ENCODE data around the gene C1orf115.

The C1orf115 gene

DNA sequence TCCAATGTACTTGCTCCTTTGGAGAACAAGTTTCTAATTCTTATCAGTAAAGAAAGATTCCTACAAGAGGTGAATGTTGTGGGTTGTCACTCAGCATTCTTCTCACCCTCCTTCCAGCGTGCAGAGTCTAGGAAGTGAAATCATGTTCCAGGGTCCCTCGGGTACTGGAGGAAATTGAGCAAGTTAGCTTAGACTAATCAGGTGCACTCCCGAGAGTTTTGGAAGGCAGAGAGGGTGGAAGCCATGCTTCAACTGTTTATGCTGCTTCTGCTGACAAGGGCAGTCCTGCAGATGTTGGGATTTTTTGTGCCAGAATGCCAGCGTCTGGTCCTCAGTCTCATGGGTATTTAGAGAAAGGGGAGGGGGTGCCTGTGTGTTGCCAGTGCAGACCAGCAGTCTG, 5.3 kb upstream of the C1orf115 start:
- Histone ChIP-seq H3K9me3 (ENCODE audit: insufficient read depth, low read length) (no peaks in the 10 kb centered on the region), H3K27me3 (ENCODE audit: low read length) (no peaks in the 10 kb centered on the region), H3K27ac (ENCODE audit: low read depth, low read length) (no peak overlapping the region), H3K4me3 (ENCODE audit: insufficient read depth, low read length, poor library complexity, severe bottlenecking) (no peak overlapping the region), H3K9ac (ENCODE audit: low read length) (no peak overlapping the region), H3K4me2 (ENCODE audit: low read depth, low read length, poor library complexity, severe bottlenecking) (no peak overlapping the region), H4K20me1 (ENCODE audit: low read depth, low read length) (no peaks in the 10 kb centered on the region), H3K79me2 (ENCODE audit: insufficient read depth, low read length) (no peaks in the 10 kb centered on the region), H2AFZ (ENCODE audit: low read depth, low read length, severe bottlenecking) (no peak overlapping the region), H3F3A (ENCODE audit: insufficient read depth) (no peaks in the 10 kb centered on the region), H3K36me3 (ENCODE audit: low read length) (no peaks in the 10 kb centered on the region), H3K9me2 (replicated peaks; ENCODE audit: insufficient read depth, low read length) (no peaks in the 10 kb centered on the region)
- TF ChIP-seq, protein P1, sequence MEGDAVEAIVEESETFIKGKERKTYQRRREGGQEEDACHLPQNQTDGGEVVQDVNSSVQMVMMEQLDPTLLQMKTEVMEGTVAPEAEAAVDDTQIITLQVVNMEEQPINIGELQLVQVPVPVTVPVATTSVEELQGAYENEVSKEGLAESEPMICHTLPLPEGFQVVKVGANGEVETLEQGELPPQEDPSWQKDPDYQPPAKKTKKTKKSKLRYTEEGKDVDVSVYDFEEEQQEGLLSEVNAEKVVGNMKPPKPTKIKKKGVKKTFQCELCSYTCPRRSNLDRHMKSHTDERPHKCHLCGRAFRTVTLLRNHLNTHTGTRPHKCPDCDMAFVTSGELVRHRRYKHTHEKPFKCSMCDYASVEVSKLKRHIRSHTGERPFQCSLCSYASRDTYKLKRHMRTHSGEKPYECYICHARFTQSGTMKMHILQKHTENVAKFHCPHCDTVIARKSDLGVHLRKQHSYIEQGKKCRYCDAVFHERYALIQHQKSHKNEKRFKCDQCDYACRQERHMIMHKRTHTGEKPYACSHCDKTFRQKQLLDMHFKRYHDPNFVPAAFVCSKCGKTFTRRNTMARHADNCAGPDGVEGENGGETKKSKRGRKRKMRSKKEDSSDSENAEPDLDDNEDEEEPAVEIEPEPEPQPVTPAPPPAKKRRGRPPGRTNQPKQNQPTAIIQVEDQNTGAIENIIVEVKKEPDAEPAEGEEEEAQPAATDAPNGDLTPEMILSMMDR (IDR thresholded peaks at IDR 0.05; ENCODE audit: insufficient read depth, low read length, poor library complexity, severe bottlenecking), result no peak
- TF ChIP-seq EZH2phosphoT487 (conservative IDR thresholded peaks at IDR 0.05; ENCODE audit: low read length), result no peak

DNA sequence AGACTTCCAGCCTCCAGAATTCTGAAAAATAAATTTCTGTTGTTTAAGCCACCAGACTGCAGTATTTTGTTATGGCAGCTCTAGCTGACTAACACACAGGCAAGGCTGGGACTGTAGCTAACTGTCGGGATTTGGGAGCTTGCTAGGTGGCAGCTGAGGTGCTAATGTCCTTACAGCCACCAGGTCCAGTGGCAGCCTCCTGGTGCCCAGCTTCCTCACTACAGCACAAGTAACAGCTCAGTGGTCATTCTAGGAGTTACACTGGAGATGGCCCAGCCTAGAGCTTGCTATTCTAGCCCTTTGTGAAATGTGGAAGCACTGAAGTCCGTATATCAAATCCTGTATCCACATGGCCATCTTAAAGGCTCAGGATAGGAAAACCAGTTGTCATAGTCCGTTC, 4.3 kb upstream of the C1orf115 start:
- no peak overlapping the region for H3K27ac ChIP-seq (ENCODE audit: low read depth, low read length)
- no peaks in the 10 kb centered on the region for H3K9me2 ChIP-seq (replicated peaks; ENCODE audit: insufficient read depth, low read length)
- H3K9me3 ChIP-seq (ENCODE audit: insufficient read depth, low read length), result no peaks in the 10 kb centered on the region
- TF ChIP-seq, protein P1 (IDR thresholded peaks at IDR 0.05; ENCODE audit: insufficient read depth, low read length, poor library complexity, severe bottlenecking), result no peak
- no peak for TF ChIP-seq EZH2phosphoT487 (conservative IDR thresholded peaks at IDR 0.05; ENCODE audit: low read length)
- no peak overlapping the region for H3K4me3 ChIP-seq (ENCODE audit: insufficient read depth, low read length, poor library complexity, severe bottlenecking)
- no peak overlapping the region for H3K9ac ChIP-seq (ENCODE audit: low read length)
- no peaks in the 10 kb centered on the region for H3K79me2 ChIP-seq (ENCODE audit: insufficient read depth, low read length)
- H4K20me1 ChIP-seq (ENCODE audit: low read depth, low read length), result no peaks in the 10 kb centered on the region
- no peak overlapping the region for H2AFZ ChIP-seq (ENCODE audit: low read depth, low read length, severe bottlenecking)
- H3K36me3 ChIP-seq (ENCODE audit: low read length), result no peaks in the 10 kb centered on the region
- H3F3A ChIP-seq (ENCODE audit: insufficient read depth), result no peaks in the 10 kb centered on the region
- H3K4me2 ChIP-seq (ENCODE audit: low read depth, low read length, poor library complexity, severe bottlenecking), result no peak overlapping the region
- H3K27me3 ChIP-seq (ENCODE audit: low read length), result no peaks in the 10 kb centered on the region

DNA sequence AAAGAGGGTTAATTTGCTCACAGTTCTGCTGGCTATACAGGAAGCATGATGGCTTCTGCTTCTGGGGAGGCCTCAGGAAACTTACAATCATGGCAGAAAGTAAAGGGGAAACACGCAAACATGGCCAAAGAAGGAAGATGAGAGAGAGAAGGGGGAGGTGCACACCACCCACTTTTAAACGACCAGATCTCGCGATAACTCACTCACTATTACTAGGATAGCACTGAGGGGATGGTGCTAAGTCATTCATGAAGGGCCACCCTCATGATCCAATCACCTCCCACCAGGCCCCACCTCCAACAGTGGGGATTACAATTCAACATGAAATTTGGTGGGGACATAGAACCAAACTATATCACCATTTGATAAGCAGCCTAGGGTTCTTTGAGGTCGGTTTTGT, 2.4 kb upstream of the C1orf115 start:
- Histone ChIP-seq H3K4me3 (ENCODE audit: insufficient read depth, low read length, poor library complexity, severe bottlenecking) (no peak overlapping the region), H3K27ac (ENCODE audit: low read depth, low read length) (no peak overlapping the region), H3K9ac (ENCODE audit: low read length) (no peak overlapping the region), H3K9me3 (ENCODE audit: insufficient read depth, low read length) (no peaks in the 10 kb centered on the region), H2AFZ (ENCODE audit: low read depth, low read length, severe bottlenecking) (no peak overlapping the region), H3K27me3 (ENCODE audit: low read length) (no peaks in the 10 kb centered on the region), H4K20me1 (ENCODE audit: low read depth, low read length) (no peaks in the 10 kb centered on the region), H3K9me2 (replicated peaks; ENCODE audit: insufficient read depth, low read length) (no peaks in the 10 kb centered on the region), H3K36me3 (ENCODE audit: low read length) (no peaks in the 10 kb centered on the region), H3F3A (ENCODE audit: insufficient read depth) (no peaks in the 10 kb centered on the region), H3K79me2 (ENCODE audit: insufficient read depth, low read length) (no peaks in the 10 kb centered on the region), H3K4me2 (ENCODE audit: low read depth, low read length, poor library complexity, severe bottlenecking) (no peak overlapping the region)
- TF ChIP-seq EZH2phosphoT487 (conservative IDR thresholded peaks at IDR 0.05; ENCODE audit: low read length), result no peak
- TF ChIP-seq, protein P1 (IDR thresholded peaks at IDR 0.05; ENCODE audit: insufficient read depth, low read length, poor library complexity, severe bottlenecking), result no peak
